Neural crest cell (in vitro differentiated cells): Measurements from ENCODE around the gene ZNF184. TPM values are rescaled to one million over a fixed set of nuclear protein-coding genes. Genes with fewer than 3 reads are reported as not detected.

ENCODE experiments used
- DNase-seq: peaks from one replicate; pipeline ENCODE4 v3.0.0; 2021; ENCODE audit warnings: low read depth, mixed read lengths, low spot score
- H3K27ac Mint-ChIP-seq: one replicate; pipeline ENCODE4 v1.8.0; 2021; ENCODE audit warnings: mild to moderate bottlenecking, mixed read lengths; ENCODE audit not compliant: unreplicated experiment
- H3K27me3 Mint-ChIP-seq: 2 replicates; pipeline ENCODE4 v1.8.0; 2021; ENCODE audit warnings: low read depth, mild to moderate bottlenecking, mixed read lengths
- H3K36me3 Mint-ChIP-seq: 2 replicates; pipeline ENCODE4 v1.8.0; 2021; ENCODE audit warnings: low read depth, mild to moderate bottlenecking, mixed read lengths
- H3K4me1 Mint-ChIP-seq: 2 replicates; pipeline ENCODE4 v1.8.0; 2021; ENCODE audit warnings: mixed read lengths
- H3K4me3 Mint-ChIP-seq: one replicate; pipeline ENCODE4 v1.8.0; 2021; ENCODE audit warnings: mild to moderate bottlenecking, mixed read lengths
- H3K9me3 Mint-ChIP-seq: 2 replicates; pipeline ENCODE4 v1.8.0; 2021; ENCODE audit warnings: mixed read lengths
- total RNA-seq: library from RNA; stranded (reverse); gene quantifications from 2 replicates; pipeline ENCODE4 v1.2.1, GENCODE V29; 2021
- TF ChIP-seq, protein P1 (sequence below): fragments of 200-600 bp; sonication (generic); conservative IDR thresholded peaks from 2 replicates; pipeline ENCODE4 v1.5.0; 2021; ENCODE audit warnings: antibody characterized with exemption, mild to moderate bottlenecking

The ZNF184 gene
- total RNA-seq, 1 donor from 2014 or later: 16.7 TPM

DNA sequence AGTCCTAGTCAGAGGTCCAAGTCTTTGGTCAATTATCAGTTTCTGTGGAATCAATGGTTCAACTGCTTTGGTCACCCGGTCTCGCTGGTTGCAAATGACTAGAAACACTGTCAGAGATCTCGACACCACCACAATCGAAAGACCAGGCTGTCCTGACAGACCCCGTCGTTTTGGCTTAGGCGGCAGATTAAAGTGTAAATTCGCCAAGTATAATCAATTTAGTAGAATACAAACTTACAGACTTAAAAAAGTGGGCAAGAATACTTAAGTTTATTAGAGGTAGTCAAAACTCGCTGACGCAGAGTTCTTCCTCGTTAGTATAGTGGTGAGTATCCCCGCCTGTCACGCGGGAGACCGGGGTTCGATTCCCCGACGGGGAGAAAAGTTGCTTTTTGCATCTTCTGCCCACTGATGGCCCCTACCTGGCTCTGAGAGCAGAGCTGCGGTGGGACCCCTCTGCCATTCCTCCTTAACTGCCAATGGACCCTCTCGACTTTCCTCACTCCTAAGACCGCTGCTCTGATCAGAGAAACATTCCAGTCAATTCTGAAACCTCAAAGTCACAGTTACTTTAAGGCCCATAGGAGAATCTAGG is 30.6 kb upstream of the ZNF184 start:
- TF ChIP-seq, protein P1, sequence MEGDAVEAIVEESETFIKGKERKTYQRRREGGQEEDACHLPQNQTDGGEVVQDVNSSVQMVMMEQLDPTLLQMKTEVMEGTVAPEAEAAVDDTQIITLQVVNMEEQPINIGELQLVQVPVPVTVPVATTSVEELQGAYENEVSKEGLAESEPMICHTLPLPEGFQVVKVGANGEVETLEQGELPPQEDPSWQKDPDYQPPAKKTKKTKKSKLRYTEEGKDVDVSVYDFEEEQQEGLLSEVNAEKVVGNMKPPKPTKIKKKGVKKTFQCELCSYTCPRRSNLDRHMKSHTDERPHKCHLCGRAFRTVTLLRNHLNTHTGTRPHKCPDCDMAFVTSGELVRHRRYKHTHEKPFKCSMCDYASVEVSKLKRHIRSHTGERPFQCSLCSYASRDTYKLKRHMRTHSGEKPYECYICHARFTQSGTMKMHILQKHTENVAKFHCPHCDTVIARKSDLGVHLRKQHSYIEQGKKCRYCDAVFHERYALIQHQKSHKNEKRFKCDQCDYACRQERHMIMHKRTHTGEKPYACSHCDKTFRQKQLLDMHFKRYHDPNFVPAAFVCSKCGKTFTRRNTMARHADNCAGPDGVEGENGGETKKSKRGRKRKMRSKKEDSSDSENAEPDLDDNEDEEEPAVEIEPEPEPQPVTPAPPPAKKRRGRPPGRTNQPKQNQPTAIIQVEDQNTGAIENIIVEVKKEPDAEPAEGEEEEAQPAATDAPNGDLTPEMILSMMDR: no peak
- Mint-ChIP-seq H3K4me1 (peaks cover 14% of the 10 kb centered on the region), H3K4me3 (peak overlapping the region; percentile 88), H3K9me3 (no peaks in the 10 kb centered on the region), H3K27ac (no peak overlapping the region), H3K27me3 (peaks cover 89% of the 10 kb centered on the region), H3K36me3 (no peaks in the 10 kb centered on the region)
- DNase-seq: peak; percentile 78

DNA sequence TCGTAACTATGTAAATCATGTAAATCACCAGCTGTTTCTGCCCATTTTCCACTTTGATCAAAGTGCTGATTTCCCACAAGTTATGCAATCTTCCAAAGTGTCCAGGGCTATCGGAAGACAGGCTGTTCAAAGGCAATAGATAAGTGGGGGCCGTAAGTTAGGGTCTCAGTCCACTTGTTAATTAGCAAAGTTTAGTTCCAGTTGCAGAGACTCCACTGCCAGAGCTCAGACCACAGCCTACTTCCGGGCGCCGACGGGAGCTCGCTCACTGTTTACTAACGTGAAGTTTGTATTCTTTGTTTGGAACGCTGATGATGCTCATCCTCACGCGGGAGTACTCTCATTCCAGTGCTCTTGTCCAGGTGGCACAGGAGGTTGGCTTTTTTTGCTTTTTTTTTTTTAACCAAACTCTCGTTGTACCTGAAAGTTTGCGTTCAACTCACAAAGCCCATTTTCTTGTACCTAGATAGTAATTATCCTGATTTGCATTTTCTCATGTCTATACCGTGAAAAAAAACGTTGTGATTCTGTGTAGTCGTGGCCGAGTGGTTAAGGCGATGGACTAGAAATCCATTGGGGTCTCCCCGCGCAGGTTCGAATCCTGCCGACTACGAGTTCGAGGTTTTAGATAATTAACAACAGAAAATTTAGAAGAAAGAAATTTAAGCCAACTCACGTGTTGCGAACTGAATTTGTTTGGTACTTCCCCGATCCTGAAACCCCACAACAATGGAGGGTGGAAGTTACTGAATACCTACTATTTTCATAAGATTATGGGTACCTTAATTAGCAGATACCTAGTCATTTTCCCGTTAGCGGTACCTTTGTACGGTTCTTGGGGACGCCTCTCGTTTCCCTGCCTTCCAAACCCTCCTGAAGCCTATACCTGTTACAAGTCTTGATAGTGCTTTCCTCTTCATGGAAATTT is 29.9 kb upstream of the ZNF184 start:
- Mint-ChIP-seq H3K4me1 (peaks cover 14% of the 10 kb centered on the region), H3K9me3 (no peaks in the 10 kb centered on the region), H3K4me3 (peak overlapping the region; percentile 88), H3K27me3 (peaks cover 95% of the 10 kb centered on the region), H3K36me3 (no peaks in the 10 kb centered on the region), H3K27ac (no peak overlapping the region)
- DNase-seq: peak; percentile 58
- TF ChIP-seq, protein P1: no peak

DNA sequence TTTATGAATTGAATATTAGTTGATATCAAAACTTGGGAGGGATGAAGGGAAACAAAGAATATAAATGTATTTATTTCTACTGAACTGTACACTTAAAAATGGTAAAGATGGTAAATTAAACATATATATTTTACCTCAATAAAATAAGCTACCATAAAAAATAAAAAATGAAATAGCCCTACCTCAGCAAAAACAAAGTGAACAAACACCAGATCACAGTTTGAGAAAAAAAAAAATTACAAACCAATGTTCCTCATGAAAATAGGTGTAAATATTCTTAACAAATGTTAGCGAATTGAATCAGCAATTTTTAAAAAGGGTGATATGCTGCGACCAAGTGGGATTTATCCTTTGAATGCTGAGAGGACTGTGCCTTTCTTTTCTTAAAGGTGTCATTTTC is 28.3 kb upstream of the ZNF184 start:
- H3K9me3 Mint-ChIP-seq: no peaks in the 10 kb centered on the region
- H3K27ac Mint-ChIP-seq: no peak overlapping the region
- peaks cover 94% of the 10 kb centered on the region for H3K27me3 Mint-ChIP-seq
- no peak for DNase-seq
- H3K4me3 Mint-ChIP-seq: peak overlapping the region; percentile 69
- TF ChIP-seq, protein P1: no peak
- no peaks in the 10 kb centered on the region for H3K36me3 Mint-ChIP-seq
- peaks cover 14% of the 10 kb centered on the region for H3K4me1 Mint-ChIP-seq

DNA sequence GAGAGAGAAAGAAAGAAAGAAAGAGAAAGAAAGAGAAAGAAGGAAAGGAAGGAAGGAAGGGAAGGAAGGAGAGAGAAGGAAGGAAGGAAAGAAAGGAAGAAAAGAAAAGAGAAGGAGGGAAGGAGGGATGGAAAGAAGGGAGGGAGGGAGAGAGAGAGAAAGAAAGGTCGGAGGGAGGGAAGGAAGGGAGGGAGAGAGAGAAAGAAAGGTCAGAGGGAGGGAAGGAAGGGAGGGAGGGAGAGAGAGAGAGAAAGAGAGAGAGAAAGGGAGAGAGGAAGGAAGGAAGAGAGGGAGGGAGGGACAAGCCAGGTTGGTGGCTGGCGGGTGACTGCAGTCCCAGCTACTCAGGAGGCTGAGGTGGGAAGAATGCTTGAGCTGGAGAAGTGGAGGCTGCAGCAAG is 27.3 kb upstream of the ZNF184 start:
- H3K27me3 Mint-ChIP-seq: peaks cover 94% of the 10 kb centered on the region
- H3K4me3 Mint-ChIP-seq: peak overlapping the region; percentile 61
- TF ChIP-seq, protein P1: no peak
- no peak for DNase-seq
- peaks cover 6% of the 10 kb centered on the region for H3K36me3 Mint-ChIP-seq
- H3K27ac Mint-ChIP-seq: no peak overlapping the region
- H3K9me3 Mint-ChIP-seq: peaks cover 2% of the 10 kb centered on the region
- H3K4me1 Mint-ChIP-seq: peaks cover 22% of the 10 kb centered on the region

DNA sequence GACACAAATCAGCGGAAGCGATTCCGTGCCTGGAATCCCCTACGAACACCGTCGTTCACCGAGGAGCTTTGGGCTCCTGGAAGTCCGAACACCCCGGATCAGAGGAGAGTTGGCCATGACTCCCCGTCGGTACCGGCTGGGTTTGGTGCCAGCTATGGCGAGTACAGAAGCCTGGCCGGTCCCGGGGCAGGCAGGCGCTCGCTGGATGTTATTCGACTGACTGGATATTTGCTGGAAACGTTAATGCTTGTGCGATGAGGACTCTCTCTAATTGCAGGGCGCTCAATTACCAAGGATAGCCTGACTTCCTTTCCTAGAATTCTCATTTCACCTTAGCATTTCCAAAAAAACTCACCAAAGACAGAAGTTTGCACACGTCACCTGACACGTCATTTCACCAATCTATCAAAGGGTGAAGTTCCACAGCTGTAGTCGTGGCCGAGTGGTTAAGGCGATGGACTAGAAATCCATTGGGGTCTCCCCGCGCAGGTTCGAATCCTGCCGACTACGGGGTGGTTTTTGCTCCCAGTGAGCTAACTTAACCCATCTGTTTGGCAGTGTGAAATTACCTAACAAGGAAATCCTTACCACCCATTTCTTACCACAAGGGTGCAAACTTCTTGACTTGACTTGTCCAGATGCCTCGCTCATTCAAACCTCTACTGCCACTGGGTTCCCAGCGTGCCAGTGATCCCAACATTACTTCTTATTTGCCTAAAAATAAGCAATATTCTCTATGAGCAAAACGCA is 22.7 kb upstream of the ZNF184 start:
- TF ChIP-seq, protein P1: peak; percentile 33
- Mint-ChIP-seq H3K4me3 (peak overlapping the region; percentile 89), H3K27ac (no peak overlapping the region), H3K4me1 (peaks cover 32% of the 10 kb centered on the region), H3K27me3 (peaks cover 73% of the 10 kb centered on the region), H3K36me3 (peaks cover 6% of the 10 kb centered on the region), H3K9me3 (peaks cover 2% of the 10 kb centered on the region)
- peak; percentile 56 for DNase-seq
